HepG2 (cell line): ENCODE measurements around the gene KLF11. TPM values are rescaled to one million over a fixed set of nuclear protein-coding genes. Genes with fewer than 3 reads are reported as not detected.

Source experiments
- ERF ChIP-seq: IDR thresholded peaks from 2 replicates; pipeline ENCODE4 v1.6.1; 2018; ENCODE audit warnings: missing biosample characterization, missing genetic modification reagents
- MLLT10 ChIP-seq: sonication (generic); formaldehyde crosslinking; IDR thresholded peaks from 2 replicates; pipeline ENCODE4 v1.4.0; 2020; ENCODE audit warnings: missing genetic modification reagents
- ONECUT2 ChIP-seq: sonication (generic); formaldehyde crosslinking; IDR thresholded peaks from 2 replicates; pipeline ENCODE4 v1.4.0; 2020; ENCODE audit warnings: missing genetic modification reagents
- POLR2G ChIP-seq: fragments of 200-400 bp; formaldehyde crosslinking; IDR thresholded peaks from 2 replicates; pipeline ENCODE4 v1.6.1; 2018; ENCODE audit warnings: mild to moderate bottlenecking, low read depth, low read length, moderate library complexity
- RFXAP ChIP-seq: sonication (generic); formaldehyde crosslinking; IDR thresholded peaks from 2 replicates; pipeline ENCODE4 v1.4.0; 2020; ENCODE audit warnings: missing genetic modification reagents, borderline replicate concordance
- SNRNP70 ChIP-seq: fragments of 200-400 bp; formaldehyde crosslinking; IDR thresholded peaks from 2 replicates; pipeline ENCODE4 v1.6.1; 2017; ENCODE audit warnings: mild to moderate bottlenecking, low read depth, low read length, moderate library complexity
- TCF12 ChIP-seq, 2 experiments: fragments of 450-650 bp in 1 of 2; sonication (generic) in 1 of 2; formaldehyde crosslinking in 1 of 2; IDR thresholded peaks; 2 replicates each; pipeline versions ENCODE4 v1.6.1 to v1.8.0; 2017 to 2022; ENCODE audit warnings: antibody characterized with exemption in 1 of 2, mild to moderate bottlenecking in 1 of 2, missing genetic modification reagents in 1 of 2, moderate library complexity in 1 of 2
- TGIF2 ChIP-seq: IDR thresholded peaks from 2 replicates; pipeline ENCODE4 v1.6.1; 2016; ENCODE audit warnings: control low read depth, missing compliant biosample characterization
- ZFP41 ChIP-seq: sonication (generic); formaldehyde crosslinking; IDR thresholded peaks from 2 replicates; pipeline ENCODE4 v1.4.0; 2020; ENCODE audit warnings: mild to moderate bottlenecking, missing genetic modification reagents, borderline replicate concordance
- ZNF20 ChIP-seq: sonication (generic); formaldehyde crosslinking; IDR thresholded peaks from 2 replicates; pipeline ENCODE4 v1.4.0; 2020; ENCODE audit warnings: mild to moderate bottlenecking, moderate library complexity, missing genetic modification reagents
- ZNF292 ChIP-seq: sonication (generic); formaldehyde crosslinking; IDR thresholded peaks from 2 replicates; pipeline ENCODE4 v1.8.1; 2022; ENCODE audit warnings: mild to moderate bottlenecking, low read depth, missing genetic modification reagents, borderline replicate concordance
- ZNF550 ChIP-seq: sonication (generic); formaldehyde crosslinking; IDR thresholded peaks from 2 replicates; pipeline ENCODE4 v1.4.0; 2020; ENCODE audit warnings: mild to moderate bottlenecking, missing genetic modification reagents, borderline replicate concordance
- ZSCAN25 ChIP-seq: sonication (generic); formaldehyde crosslinking; IDR thresholded peaks from 2 replicates; pipeline ENCODE4 v1.8.0; 2022; ENCODE audit warnings: mild to moderate bottlenecking, missing genetic modification reagents
- polyA plus RNA-seq, 8 experiments: library from polyadenylated mRNA; depleted of rRNA in 3 of 8; stranded (reverse) in 7 of 8; unstranded in 1 of 8; fragments of >200 nt; fragmentation: Illumina TruSeq in 4 of 8; extraction: Trizol in 4 of 8; gene quantifications; 2 replicates each; pipeline versions ENCODE4 v1.2.1 to v1.2.3, GENCODE V29; 2011 to 2016; ENCODE audit warnings: low read depth in 4 of 8, missing spikeins in 1 of 8, mixed read lengths in 1 of 8; ENCODE audit not compliant: insufficient read depth in 1 of 8
- total RNA-seq, 5 experiments: library from RNA; depleted of rRNA; stranded (reverse); fragments of >200 nt; fragmentation: Illumina TruSeq; extraction: Trizol; gene quantifications; 2 replicates each; pipeline ENCODE4 v1.2.3, GENCODE V29; 2016; ENCODE audit warnings: low read depth in 1 of 5
- TF ChIP-seq, protein P1 (sequence below): IDR thresholded peaks from 2 replicates; pipeline ENCODE4 v1.6.1; 2012; ENCODE audit warnings: inconsistent platforms
- TF ChIP-seq, protein P2 (sequence below): IDR thresholded peaks from 2 replicates; pipeline ENCODE4 v1.6.1; 2016; ENCODE audit warnings: low read depth, missing genetic modification reagents, missing compliant biosample characterization
- TF ChIP-seq, protein P3 (sequence below): sonication (generic); formaldehyde crosslinking; IDR thresholded peaks from 2 replicates; pipeline ENCODE4 v1.5.0; 2020; ENCODE audit warnings: missing genetic modification reagents
- TF ChIP-seq, protein P4 (sequence below): sonication (generic); formaldehyde crosslinking; IDR thresholded peaks from 2 replicates; pipeline ENCODE4 v1.5.1; 2020; ENCODE audit warnings: missing genetic modification reagents, mild to moderate bottlenecking, borderline replicate concordance
- TF ChIP-seq, protein P5 (sequence below): sonication (generic); formaldehyde crosslinking; IDR thresholded peaks from 2 replicates; pipeline ENCODE4 v1.4.0; 2020; ENCODE audit warnings: missing genetic modification reagents, borderline replicate concordance
- TF ChIP-seq, protein P6 (sequence below): sonication (generic); formaldehyde crosslinking; IDR thresholded peaks from 2 replicates; pipeline ENCODE4 v1.8.0; 2022; ENCODE audit warnings: mild to moderate bottlenecking, missing genetic modification reagents

The KLF11 gene
- total and polyA plus RNA-seq, 2 of the 13 experiments (the other 11 are each of a cell fraction or from before 2014, with no cell fraction given) = 2.5 to 11.8 TPM

DNA sequence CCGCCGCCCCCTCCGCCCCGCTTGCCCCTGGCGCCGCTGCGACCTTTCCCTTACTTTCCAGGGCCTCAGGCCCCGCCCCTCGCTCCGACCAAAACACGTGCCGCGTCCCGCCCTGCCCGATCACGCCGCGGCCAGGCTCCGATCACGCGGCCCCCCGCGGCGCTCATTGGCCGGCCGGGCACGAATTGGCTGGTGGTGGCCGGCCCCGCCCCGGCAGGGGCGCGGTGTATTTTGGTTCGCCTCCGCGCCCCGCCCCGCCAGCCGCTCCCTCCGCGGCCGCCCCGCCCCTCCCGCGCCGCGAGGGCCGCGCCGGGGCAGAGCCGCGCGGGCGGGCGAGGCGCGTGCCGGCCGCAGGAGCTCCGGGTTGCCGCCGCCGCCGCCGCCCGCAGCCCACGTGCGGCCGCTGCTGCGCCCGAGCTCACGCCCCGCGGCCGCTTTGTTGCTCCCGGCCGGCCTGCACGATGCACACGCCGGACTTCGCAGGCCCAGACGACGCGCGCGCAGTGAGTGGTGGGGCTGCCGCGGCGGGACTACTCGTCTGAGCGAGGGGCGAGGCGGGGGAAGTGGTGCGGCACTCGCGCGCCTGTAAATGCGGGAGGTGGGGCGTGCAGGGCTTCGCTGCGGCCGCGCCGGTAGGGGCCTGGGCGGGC, at the start of gene KLF11 (continued):
- no peak for TF ChIP-seq POLR2G
- TF ChIP-seq TCF12 (IDR thresholded peaks at IDR 0.05) = no peak
- TF ChIP-seq TCF12 (CRISPR knock-in tag; IDR thresholded peaks at IDR 0.05) = peak; percentile 73
- TF ChIP-seq, protein P1, sequence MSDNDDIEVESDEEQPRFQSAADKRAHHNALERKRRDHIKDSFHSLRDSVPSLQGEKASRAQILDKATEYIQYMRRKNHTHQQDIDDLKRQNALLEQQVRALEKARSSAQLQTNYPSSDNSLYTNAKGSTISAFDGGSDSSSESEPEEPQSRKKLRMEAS = peak; percentile 99
- TF ChIP-seq ZNF550 (CRISPR knock-in tag) = no peak
- TF ChIP-seq, protein P2, sequence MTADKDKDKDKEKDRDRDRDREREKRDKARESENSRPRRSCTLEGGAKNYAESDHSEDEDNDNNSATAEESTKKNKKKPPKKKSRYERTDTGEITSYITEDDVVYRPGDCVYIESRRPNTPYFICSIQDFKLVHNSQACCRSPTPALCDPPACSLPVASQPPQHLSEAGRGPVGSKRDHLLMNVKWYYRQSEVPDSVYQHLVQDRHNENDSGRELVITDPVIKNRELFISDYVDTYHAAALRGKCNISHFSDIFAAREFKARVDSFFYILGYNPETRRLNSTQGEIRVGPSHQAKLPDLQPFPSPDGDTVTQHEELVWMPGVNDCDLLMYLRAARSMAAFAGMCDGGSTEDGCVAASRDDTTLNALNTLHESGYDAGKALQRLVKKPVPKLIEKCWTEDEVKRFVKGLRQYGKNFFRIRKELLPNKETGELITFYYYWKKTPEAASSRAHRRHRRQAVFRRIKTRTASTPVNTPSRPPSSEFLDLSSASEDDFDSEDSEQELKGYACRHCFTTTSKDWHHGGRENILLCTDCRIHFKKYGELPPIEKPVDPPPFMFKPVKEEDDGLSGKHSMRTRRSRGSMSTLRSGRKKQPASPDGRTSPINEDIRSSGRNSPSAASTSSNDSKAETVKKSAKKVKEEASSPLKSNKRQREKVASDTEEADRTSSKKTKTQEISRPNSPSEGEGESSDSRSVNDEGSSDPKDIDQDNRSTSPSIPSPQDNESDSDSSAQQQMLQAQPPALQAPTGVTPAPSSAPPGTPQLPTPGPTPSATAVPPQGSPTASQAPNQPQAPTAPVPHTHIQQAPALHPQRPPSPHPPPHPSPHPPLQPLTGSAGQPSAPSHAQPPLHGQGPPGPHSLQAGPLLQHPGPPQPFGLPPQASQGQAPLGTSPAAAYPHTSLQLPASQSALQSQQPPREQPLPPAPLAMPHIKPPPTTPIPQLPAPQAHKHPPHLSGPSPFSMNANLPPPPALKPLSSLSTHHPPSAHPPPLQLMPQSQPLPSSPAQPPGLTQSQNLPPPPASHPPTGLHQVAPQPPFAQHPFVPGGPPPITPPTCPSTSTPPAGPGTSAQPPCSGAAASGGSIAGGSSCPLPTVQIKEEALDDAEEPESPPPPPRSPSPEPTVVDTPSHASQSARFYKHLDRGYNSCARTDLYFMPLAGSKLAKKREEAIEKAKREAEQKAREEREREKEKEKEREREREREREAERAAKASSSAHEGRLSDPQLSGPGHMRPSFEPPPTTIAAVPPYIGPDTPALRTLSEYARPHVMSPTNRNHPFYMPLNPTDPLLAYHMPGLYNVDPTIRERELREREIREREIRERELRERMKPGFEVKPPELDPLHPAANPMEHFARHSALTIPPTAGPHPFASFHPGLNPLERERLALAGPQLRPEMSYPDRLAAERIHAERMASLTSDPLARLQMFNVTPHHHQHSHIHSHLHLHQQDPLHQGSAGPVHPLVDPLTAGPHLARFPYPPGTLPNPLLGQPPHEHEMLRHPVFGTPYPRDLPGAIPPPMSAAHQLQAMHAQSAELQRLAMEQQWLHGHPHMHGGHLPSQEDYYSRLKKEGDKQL = peak; percentile 78; the same call in 1 of the 2 replicates
- no peak for TF ChIP-seq ZNF292 (CRISPR knock-in tag)
- TF ChIP-seq, protein P3, sequence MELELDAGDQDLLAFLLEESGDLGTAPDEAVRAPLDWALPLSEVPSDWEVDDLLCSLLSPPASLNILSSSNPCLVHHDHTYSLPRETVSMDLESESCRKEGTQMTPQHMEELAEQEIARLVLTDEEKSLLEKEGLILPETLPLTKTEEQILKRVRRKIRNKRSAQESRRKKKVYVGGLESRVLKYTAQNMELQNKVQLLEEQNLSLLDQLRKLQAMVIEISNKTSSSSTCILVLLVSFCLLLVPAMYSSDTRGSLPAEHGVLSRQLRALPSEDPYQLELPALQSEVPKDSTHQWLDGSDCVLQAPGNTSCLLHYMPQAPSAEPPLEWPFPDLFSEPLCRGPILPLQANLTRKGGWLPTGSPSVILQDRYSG (CRISPR knock-in tag) = peak; percentile 99
- TF ChIP-seq ZNF20 (CRISPR knock-in tag) = no peak
- peak; percentile 66 for TF ChIP-seq ONECUT2 (CRISPR knock-in tag)
- TF ChIP-seq SNRNP70 = no peak
- TF ChIP-seq, protein P4, sequence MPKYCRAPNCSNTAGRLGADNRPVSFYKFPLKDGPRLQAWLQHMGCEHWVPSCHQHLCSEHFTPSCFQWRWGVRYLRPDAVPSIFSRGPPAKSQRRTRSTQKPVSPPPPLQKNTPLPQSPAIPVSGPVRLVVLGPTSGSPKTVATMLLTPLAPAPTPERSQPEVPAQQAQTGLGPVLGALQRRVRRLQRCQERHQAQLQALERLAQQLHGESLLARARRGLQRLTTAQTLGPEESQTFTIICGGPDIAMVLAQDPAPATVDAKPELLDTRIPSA (CRISPR knock-in tag) = peak; percentile 93; the same call in 1 of the 2 replicates
- peak; percentile 79; the same call in 1 of the 2 replicates for TF ChIP-seq ZSCAN25 (CRISPR knock-in tag)
- TF ChIP-seq, protein P5, sequence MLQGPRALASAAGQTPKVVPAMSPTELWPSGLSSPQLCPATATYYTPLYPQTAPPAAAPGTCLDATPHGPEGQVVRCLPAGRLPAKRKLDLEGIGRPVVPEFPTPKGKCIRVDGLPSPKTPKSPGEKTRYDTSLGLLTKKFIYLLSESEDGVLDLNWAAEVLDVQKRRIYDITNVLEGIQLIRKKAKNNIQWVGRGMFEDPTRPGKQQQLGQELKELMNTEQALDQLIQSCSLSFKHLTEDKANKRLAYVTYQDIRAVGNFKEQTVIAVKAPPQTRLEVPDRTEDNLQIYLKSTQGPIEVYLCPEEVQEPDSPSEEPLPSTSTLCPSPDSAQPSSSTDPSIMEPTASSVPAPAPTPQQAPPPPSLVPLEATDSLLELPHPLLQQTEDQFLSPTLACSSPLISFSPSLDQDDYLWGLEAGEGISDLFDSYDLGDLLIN (CRISPR knock-in tag) = peak; percentile 85; the same call in 1 of the 2 replicates
- TF ChIP-seq ERF (CRISPR knock-in tag) = peak; percentile 98
- peak; percentile 95 for TF ChIP-seq RFXAP (CRISPR knock-in tag)
- TF ChIP-seq, protein P6, sequence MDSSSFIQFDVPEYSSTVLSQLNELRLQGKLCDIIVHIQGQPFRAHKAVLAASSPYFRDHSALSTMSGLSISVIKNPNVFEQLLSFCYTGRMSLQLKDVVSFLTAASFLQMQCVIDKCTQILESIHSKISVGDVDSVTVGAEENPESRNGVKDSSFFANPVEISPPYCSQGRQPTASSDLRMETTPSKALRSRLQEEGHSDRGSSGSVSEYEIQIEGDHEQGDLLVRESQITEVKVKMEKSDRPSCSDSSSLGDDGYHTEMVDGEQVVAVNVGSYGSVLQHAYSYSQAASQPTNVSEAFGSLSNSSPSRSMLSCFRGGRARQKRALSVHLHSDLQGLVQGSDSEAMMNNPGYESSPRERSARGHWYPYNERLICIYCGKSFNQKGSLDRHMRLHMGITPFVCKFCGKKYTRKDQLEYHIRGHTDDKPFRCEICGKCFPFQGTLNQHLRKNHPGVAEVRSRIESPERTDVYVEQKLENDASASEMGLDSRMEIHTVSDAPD = peak; percentile 80; the same call in 1 of the 2 replicates
- TF ChIP-seq MLLT10 (CRISPR knock-in tag) = no peak
- peak; percentile 84 for TF ChIP-seq TGIF2 (CRISPR knock-in tag)
- TF ChIP-seq ZFP41 (CRISPR knock-in tag) = peak; percentile 94; the same call in 1 of the 2 replicates
